GM23248 (cell line): ENCODE measurements around the gene WNT7B. TPM values are rescaled to one million over a fixed set of nuclear protein-coding genes. Genes with fewer than 3 reads are reported as not detected.

Experiments used
- DNase-seq: peaks from one replicate; pipeline ENCODE4 v3.0.0-alpha.2; 2015
- H2AFZ ChIP-seq: fragments of 200-600 bp; sonication (generic); 2 replicates; pipeline ENCODE4 v1.6.1; 2016; ENCODE audit warnings: antibody characterized with exemption
- H3F3A ChIP-seq: fragments of 200-600 bp; sonication (generic); 2 replicates; pipeline ENCODE4 v1.6.1; 2016; ENCODE audit warnings: mild to moderate bottlenecking, antibody characterized with exemption, mixed run types; ENCODE audit not compliant: insufficient read depth
- H3K27ac ChIP-seq: fragments of 200-600 bp; sonication (generic); 2 replicates; pipeline ENCODE4 v1.5.1; 2016; ENCODE audit warnings: mild to moderate bottlenecking
- H3K27me3 ChIP-seq: fragments of 200-600 bp; sonication (generic); replicated peaks from 2 replicates; pipeline ENCODE4 v1.6.1; 2016; ENCODE audit warnings: mild to moderate bottlenecking; ENCODE audit not compliant: insufficient read depth
- H3K36me3 ChIP-seq: fragments of 200-600 bp; sonication (generic); 2 replicates; pipeline ENCODE4 v1.6.1; 2016; ENCODE audit warnings: low read depth, mild to moderate bottlenecking
- H3K4me1 ChIP-seq: fragments of 200-600 bp; sonication (generic); 2 replicates; pipeline ENCODE4 v1.6.1; 2016; ENCODE audit warnings: mild to moderate bottlenecking; ENCODE audit not compliant: insufficient read depth
- H3K4me2 ChIP-seq: fragments of 200-600 bp; sonication (generic); one replicate; pipeline ENCODE4 v1.6.1; 2016; ENCODE audit warnings: mild to moderate bottlenecking; ENCODE audit not compliant: unreplicated experiment
- H3K4me3 ChIP-seq: fragments of 200-600 bp; sonication (generic); 2 replicates; pipeline ENCODE4 v1.5.1; 2016; ENCODE audit warnings: mild to moderate bottlenecking
- H3K79me2 ChIP-seq: fragments of 200-600 bp; sonication (generic); 2 replicates; pipeline ENCODE4 v1.6.1; 2016; ENCODE audit warnings: mild to moderate bottlenecking; ENCODE audit not compliant: insufficient read depth
- H3K9ac ChIP-seq: fragments of 200-600 bp; sonication (generic); 2 replicates; pipeline ENCODE4 v1.6.1; 2016; ENCODE audit warnings: mild to moderate bottlenecking
- H3K9me2 ChIP-seq: fragments of 200-600 bp; sonication (generic); 2 replicates; pipeline ENCODE4 v1.6.1; 2016; ENCODE audit warnings: mixed run types, mild to moderate bottlenecking, moderate library complexity; ENCODE audit not compliant: insufficient read depth
- H3K9me3 ChIP-seq: fragments of 200-600 bp; sonication (generic); one replicate; pipeline ENCODE4 v1.6.1; 2017; ENCODE audit warnings: low read depth
- H4K20me1 ChIP-seq: fragments of 200-600 bp; sonication (generic); 2 replicates; pipeline ENCODE4 v1.6.0; 2016; ENCODE audit not compliant: insufficient read depth
- EZH2 ChIP-seq: fragments of 200-600 bp; sonication (generic); IDR thresholded peaks from 2 replicates; pipeline ENCODE4 v1.6.1; 2018; ENCODE audit warnings: antibody characterized with exemption, mild to moderate bottlenecking; ENCODE audit not compliant: insufficient read depth, poor library complexity, severe bottlenecking
- EZH2phosphoT487 ChIP-seq: fragments of 200-600 bp; sonication (generic); IDR thresholded peaks from 2 replicates; pipeline ENCODE4 v1.6.1; 2018; ENCODE audit warnings: antibody characterized with exemption, moderate library complexity, mild to moderate bottlenecking, low read depth; ENCODE audit not compliant: insufficient read depth
- WGBS, 2 experiments: methylation state at CpG; one replicate each; pipeline ENCODE4 v1.1.6; 2015 to 2017; ENCODE audit warnings: low lambda C conversion rate in 2 of 2, low coverage in 1 of 2; ENCODE audit errors: missing lambda C conversion rate in 2 of 2; 5-methylcytosine and 5-hydroxymethylcytosine counted together
- in situ Hi-C: fragments of 300-500 bp; cut with MboI; formaldehyde crosslinking; loops from 2 replicates; pipeline ENCODE4 v1.15.0; 2020
- polyA plus RNA-seq: library from polyadenylated mRNA; unstranded; fragments of >200 nt; fragmentation: Nextera tagmentation; extraction: Ambion mirVana; gene quantifications from 2 replicates; pipeline ENCODE4 v1.2.1, GENCODE V29; 2016
- total RNA-seq: library from RNA; depleted of rRNA; stranded (reverse); fragments of >200 nt; shearing (Covaris generic); gene quantifications from 2 replicates; pipeline ENCODE4 v1.2.3, GENCODE V29; 2014

WNT7B gene
- total and polyA plus RNA-seq, 2 experiments from 2014 or later, result not detected

DNA sequence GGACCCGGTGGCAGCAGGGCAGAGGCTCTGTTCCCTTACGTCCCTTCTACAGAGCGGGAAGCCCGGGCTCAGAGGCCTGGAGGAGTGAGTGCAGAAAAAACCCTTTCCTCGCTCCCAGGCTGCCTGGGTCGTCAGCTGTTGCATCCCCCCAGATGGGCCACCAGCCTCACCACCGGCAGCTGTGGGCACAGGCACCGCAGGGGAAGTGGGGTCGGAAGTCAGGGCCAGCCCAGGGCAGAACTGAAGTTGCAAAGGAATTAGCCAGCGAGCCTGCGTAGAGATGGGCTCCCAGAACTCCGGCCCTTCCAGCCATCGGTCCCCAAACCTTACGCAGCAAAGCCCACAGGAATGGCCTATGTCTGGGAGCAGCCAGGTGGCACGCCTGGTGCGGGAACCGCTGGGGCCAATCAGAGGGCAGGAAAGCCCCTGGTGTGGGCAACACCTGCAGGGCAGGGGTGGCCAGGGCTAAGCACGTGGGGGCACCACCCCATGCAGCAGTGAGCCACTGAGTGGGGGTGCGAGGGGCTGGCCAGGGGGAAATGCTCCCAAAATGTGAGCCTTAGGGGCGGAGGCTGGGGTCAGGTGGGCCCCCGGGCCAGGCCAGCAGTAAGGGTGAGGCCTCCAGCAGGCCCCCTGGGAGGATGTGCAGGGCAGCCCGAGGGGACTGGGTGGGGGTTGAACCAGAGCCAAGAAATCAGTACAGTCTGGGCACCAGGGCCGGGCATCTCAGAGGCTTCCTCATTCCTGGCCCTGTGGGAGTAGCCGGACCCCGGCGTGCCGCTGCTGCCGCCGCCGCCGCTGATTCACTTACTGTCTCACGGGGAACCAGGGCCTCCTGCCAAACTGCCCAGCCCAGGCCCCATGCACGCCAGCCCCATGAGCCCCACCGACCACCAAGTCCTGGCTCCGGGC, 58.2 kb downstream of the WNT7B start:
- TF ChIP-seq EZH2phosphoT487 (no peak), EZH2 (no peak)
- Histone ChIP-seq H3K36me3 (no peaks in the 10 kb centered on the region), H3K27ac (no peak overlapping the region), H3K4me2 (no peak overlapping the region), H4K20me1 (no peaks in the 10 kb centered on the region), H3K9me2 (no peaks in the 10 kb centered on the region), H3K9me3 (no peaks in the 10 kb centered on the region), H3K79me2 (no peaks in the 10 kb centered on the region), H3F3A (no peaks in the 10 kb centered on the region), H3K4me1 (no peaks in the 10 kb centered on the region), H3K4me3 (no peak overlapping the region), H3K27me3 (no peaks in the 10 kb centered on the region), H3K9ac (no peak overlapping the region), H2AFZ (no peak overlapping the region)
- WGBS, 2 experiments, result 82 to 86% methylated on average over 32 to 35 of the region's 35 CpGs
- in situ Hi-C loops, result no loop called here
- DNase-seq, result no peak

DNA sequence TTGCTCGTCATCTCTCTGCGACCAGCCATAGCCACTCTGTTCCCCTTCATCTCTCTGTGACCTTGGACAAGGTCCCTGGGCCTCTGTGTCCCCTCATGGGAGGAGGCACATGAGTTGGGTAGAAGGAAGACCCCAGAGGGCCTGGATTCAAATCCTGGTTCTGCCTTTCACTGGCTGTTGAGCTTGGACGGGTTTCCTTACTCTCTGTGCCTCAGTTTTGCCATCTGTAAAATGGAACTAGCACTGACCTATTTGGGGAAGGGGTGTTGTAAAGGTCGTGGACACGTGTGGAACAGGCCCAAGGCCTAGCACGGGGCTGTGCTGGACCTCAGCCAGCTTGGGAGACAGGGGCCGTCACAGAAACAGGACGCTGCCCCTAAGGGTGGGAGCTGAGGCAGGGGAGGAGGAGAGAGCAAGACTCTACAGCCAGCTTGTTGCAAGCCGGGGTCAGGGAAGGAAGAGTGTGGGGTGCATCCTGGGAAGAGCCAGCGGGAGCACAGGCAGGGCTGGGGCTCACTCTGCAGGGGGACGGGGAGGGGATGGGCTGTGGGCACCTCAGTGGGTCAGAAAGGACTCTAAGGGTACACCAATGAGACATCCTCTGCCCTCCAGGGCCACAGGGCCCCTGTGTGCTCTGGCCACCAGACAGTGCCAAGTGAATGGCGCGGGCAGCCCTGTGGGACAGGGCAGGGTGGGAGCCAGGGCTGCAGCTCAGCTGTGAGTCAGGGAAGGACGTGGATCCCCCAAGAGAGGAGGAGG, 59.1 kb downstream of the WNT7B start:
- Histone ChIP-seq H4K20me1 (no peaks in the 10 kb centered on the region), H3K4me2 (no peak overlapping the region), H3K9ac (no peak overlapping the region), H3K4me1 (no peaks in the 10 kb centered on the region), H3K27me3 (no peaks in the 10 kb centered on the region), H3K9me2 (no peaks in the 10 kb centered on the region), H3K9me3 (no peaks in the 10 kb centered on the region), H2AFZ (no peak overlapping the region), H3K36me3 (no peaks in the 10 kb centered on the region), H3K4me3 (no peak overlapping the region), H3K27ac (no peak overlapping the region), H3K79me2 (no peaks in the 10 kb centered on the region), H3F3A (no peaks in the 10 kb centered on the region)
- TF ChIP-seq EZH2, result no peak
- TF ChIP-seq EZH2phosphoT487, result no peak
- no peak for DNase-seq
- WGBS, 2 experiments, result 64 to 74% methylated on average over 11 to 14 of the region's 14 CpGs
- in situ Hi-C loops, result no loop called here

DNA sequence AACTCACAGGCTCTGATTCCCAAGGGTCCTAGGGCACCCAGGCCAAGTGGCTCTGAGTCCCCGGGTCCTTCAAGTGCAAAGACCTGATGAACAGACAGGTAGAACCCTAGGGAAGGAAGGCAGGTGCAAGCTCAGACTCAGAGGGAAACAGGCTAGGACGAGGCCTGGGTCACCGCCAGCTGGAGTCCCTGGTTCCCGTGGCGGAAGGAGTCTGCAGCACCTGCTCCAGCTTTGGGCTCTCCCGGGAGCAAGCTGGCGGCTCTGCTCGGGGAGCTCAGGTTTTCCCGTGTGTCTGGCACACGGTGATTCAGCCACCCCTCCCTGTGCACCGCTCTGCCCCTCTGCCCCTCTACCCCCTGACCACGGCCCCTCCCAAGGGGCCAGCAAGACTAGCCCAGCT, 59.8 kb downstream of the WNT7B start:
- H3K27me3 ChIP-seq, result no peaks in the 10 kb centered on the region
- no peak overlapping the region for H3K27ac ChIP-seq
- no peaks in the 10 kb centered on the region for H3K9me3 ChIP-seq
- no peak for DNase-seq
- H4K20me1 ChIP-seq, result no peaks in the 10 kb centered on the region
- H3K4me3 ChIP-seq, result no peak overlapping the region
- WGBS, 2 experiments, result 56% methylated on average over 7 to 12 of the region's 12 CpGs
- H3F3A ChIP-seq, result no peaks in the 10 kb centered on the region
- H3K79me2 ChIP-seq, result no peaks in the 10 kb centered on the region
- no peaks in the 10 kb centered on the region for H3K36me3 ChIP-seq
- no peak overlapping the region for H3K9ac ChIP-seq
- H3K4me1 ChIP-seq, result 0 out of 2 replicates have a peak, but pooled peaks cover under 1% of the 10 kb centered on the region
- no peaks in the 10 kb centered on the region for H3K9me2 ChIP-seq
- H3K4me2 ChIP-seq, result no peak overlapping the region
- no peak overlapping the region for H2AFZ ChIP-seq
- TF ChIP-seq EZH2phosphoT487 (no peak), EZH2 (no peak)
- in situ Hi-C loops, result no loop called here

DNA sequence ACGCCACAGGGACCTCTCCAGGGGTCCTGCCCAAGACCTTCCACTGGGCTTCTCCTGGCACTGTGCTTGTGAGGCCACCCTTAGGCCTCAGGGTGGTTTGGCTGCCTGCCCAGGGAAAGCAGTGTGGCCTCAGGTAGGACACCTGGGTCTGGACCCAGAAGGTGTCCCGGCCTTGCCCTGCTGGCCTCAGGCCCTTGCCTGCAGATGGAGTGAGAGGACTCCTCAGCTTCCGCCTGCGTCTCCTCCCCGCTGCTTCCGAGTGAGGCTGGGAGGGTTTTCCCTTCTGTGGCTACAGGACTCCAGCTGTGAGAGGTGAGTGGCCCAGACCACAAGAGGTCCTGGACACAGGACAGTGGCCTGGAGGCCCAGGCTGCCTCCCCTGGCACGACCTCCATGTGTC, 60.4 kb downstream of the WNT7B start:
- H3K27ac ChIP-seq, result no peak overlapping the region
- TF ChIP-seq EZH2 (no peak), EZH2phosphoT487 (no peak)
- in situ Hi-C loops, result no loop called here
- H3K4me3 ChIP-seq, result no peak overlapping the region
- no peaks in the 10 kb centered on the region for H3K9me3 ChIP-seq
- no peaks in the 10 kb centered on the region for H3K36me3 ChIP-seq
- DNase-seq, result no peak
- no peak overlapping the region for H2AFZ ChIP-seq
- H3F3A ChIP-seq, result no peaks in the 10 kb centered on the region
- H3K4me1 ChIP-seq, result 0 out of 2 replicates have a peak, but pooled peaks cover 6% of the 10 kb centered on the region
- no peak overlapping the region for H3K4me2 ChIP-seq
- H3K27me3 ChIP-seq, result no peaks in the 10 kb centered on the region
- H4K20me1 ChIP-seq, result no peaks in the 10 kb centered on the region
- no peaks in the 10 kb centered on the region for H3K9me2 ChIP-seq
- WGBS, 2 experiments, result 63 to 68% methylated on average over 7 of the region's 7 CpGs
- H3K79me2 ChIP-seq, result no peaks in the 10 kb centered on the region
- no peak overlapping the region for H3K9ac ChIP-seq
